GM19351 (cell line): Measurements from ENCODE around the gene TM7SF2.
"Not testable (repeated sequence)": the region's sequence is repeated elsewhere in the genome, so short reads cannot be mapped to it uniquely, and the experiment has no call there.

ENCODE experiments used
- ATAC-seq: cut with Tn5 transposase; IDR thresholded peaks from one replicate; pipeline ENCODE4 v1.9.1; 2021; ENCODE audit warnings: mild to moderate bottlenecking, moderate library complexity; ENCODE audit not compliant: unreplicated experiment

The TM7SF2 gene

DNA sequence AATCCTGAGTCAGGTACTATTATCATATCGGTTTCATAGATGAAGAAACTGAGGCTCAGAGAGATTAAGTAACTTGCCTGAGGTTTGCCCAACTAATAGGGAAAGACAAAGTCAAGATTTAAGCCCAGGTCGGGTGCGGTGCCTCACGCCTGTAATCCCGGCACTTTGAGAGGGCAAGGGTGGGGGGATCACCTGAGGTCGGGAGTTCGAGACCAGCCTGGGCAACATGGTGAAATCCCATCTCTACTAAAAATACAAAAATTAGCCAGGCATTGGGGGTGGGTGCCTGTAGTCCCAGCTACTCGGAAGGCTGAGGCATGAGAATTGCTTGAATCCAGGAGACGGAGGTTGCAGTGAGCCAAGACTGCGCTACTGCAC lies 38.4 kb downstream of the TM7SF2 start:
- not testable (repeated sequence) for ATAC-seq

DNA sequence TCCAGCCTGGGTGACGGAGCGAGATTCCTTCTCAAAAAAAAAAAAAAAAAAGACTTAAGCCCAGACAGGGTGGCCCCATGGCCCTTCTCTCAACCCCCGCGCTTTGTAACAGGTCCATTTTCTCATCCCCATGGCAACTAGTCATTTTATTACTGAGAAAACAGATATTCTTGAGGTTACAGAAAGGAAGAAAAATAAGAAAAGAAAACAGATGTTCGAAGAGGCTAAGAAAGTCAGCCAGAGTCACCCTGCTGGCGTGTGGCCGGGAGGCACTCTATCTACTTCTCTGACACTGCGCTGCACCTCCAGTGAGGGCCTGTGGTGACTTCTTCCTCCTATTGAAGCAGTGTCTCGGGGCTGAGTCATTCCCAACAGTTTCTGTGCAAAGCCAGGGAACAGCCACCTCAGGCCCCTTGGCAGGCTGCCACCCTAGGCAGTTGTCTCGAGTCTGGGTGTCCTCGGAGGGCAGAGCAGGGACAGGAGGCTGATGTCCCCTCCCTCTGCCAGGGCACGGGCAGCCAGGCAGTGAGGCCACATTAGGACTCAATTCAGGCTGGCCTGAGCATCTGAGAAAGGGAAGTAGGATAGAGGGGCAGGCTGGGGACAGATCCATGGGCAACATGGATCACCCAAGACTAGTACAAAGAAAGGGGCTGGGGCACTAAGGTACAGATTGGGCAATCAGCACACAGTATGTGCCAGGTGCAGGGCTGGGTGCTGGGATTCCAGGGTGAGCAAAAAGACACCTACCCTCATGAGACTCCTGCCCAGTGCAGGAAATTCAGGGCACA lies 39.0 kb downstream of the TM7SF2 start:
- ATAC-seq, result no peak

DNA sequence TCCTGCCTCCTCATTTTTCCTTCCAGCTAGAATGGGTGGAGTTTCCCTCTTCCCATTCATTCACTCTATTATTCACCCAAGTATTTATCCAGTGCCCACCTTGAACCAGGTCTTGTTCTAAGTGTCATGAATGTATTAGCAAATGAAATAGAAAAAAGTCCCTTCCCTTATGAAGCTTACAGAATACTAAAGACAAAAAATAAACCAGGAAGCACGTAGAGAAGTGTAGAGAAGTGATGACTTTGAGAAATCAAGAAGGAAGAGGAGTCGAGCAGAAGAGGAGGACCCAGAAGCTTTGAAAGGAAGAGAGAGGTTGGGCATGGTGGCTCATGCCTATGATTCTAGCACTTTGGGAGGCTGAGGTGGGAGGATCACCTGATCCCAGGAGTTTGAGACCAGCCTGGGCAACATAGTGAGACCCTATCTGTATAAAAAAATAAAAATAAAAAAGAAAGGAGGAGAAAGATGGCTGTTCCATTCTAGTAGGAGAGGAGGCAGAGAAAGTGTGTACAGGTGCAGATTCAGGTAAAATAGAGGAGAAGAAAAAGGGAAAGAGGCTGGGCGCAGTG lies 39.7 kb downstream of the TM7SF2 start:
- ATAC-seq, result no peak

DNA sequence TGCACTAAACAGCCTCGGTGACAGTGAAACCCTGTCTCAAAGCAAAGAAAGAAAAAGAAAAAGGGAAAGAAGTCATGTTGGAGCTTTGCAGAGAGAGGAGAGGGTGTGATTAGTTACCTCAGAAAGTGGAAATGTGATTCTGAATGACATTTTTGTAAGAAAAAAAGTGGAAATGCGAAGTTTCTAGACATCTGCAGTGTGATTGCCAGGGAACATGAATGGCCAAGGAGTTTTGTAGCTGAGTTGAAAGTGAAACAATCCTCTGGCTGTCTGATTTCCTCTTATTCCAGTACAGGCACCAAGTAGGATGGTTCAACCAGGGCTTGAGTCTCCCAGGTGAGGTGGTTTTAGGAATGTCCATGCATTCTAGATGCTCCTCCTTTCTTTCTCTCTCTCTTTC lies 40.5 kb downstream of the TM7SF2 start:
- ATAC-seq, result no peak

DNA sequence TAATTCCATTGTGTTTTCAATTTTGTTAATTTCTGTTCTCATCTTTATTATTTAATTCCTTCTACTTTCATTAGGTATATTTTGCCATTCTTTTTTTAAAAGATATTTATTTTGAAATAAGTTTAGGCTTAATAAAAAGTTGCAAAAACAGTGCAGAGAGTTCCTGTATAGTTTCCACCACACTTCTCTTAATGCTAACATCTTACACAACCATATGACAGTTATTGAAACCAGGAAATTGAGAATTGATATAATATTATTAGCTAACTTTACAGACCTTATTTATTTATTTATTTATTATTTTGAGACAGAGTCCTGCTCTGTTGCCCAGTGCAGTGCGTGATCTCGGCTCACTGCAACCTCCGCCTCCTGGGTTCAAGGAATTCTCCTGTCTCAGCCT lies 44.6 kb downstream of the TM7SF2 start:
- no peak for ATAC-seq

DNA sequence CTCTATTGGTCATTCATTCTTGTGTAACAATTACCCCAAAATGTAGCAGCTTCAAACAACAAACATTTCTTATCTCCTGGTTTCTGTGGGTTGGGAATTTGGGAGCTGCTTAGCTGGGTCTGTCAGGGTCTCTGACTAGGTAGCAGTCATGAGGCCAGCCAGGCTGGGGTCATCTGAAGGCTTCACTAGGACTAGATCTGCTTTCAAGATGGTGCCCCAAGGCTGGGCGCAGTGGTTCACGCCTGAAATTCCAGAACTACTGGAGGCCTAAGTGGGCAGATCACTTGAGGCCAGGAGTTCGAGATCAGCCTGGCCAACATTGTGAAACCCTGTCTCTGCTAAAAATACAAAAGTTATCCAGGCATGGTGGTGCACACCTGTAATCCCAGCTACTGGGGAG lies 45.3 kb downstream of the TM7SF2 start:
- ATAC-seq, result no peak

DNA sequence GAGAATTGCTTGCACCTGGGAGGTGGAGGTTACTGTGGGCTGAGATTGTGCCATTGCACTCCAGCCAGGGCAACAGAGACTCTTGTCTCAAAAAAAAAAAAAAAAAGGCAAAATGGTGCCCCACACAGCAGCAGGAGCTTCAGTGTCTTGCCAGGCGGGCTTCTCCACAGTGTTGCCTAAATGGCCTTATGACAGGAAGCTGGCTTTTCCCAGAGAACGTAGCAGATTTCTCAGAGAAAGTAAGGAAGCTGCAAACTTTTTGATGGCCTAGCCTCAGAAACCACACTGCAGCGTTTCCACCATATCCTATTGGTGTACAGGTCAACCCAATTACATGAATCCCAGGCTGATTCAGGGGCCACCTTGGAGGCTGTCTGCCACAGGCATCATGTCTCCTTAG lies 45.7 kb downstream of the TM7SF2 start:
- no peak for ATAC-seq

DNA sequence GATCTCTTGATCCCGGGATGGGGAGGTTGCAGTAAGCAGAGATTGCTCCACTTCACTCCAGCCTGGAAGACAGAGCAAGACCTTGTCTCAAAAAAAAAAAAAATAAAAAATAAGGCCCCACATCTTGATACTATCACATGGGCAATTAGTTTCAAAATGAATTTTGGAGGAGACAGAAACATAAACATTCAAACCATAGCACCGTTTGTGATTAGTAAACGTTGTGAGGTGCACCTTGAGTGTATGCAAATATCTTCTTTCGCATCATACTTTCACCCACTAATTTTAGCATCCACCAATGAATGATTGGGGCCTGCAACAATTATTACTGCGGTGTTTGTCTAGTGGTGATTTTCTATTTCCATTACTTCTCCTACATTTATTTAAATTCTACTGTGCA lies 47.3 kb downstream of the TM7SF2 start:
- no peak for ATAC-seq

DNA sequence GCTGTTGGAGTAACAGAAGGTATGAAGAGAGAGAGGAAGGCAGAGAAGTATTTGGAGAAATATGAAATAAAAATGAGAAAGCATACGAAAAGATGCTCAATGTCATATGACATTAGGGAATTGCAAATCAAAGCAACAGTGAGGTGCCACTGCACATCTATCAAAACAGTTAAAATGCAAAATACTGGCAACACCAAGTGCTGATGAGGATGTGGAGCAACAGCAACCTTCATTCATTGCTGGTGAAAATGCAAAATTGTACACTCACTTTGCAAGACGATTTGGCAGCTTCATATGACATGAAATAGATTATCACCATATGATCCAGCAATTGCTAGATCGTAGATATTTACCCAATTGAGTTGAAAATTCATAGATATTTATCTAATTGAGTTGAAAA lies 49.0 kb downstream of the TM7SF2 start:
- ATAC-seq, result no peak

DNA sequence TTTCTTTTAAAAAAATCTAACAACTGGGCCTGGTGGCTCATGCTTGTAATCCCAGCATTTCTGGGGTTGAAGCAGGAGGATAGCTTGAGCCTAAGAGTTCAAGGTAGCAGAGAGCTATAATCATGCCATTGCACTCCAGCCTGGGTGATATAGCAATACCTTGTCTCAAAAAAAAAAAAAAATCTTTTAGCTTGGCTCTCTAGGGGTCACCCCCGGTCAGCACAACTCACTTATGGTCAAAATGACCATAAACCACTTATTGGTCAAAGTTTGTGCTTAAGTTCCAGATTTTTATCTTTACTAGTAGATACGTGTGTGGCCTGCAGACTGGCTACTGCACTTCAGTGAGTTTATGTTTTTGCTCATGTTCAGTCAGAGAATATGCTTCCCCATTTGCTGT lies 52.0 kb downstream of the TM7SF2 start:
- no peak for ATAC-seq
